HG02759 (cell line): ENCODE results near the gene HOMER2.
"Not testable (repeated sequence)": the region's sequence is repeated elsewhere in the genome, so short reads cannot be mapped to it uniquely, and the experiment has no call there.

Source experiments
- ATAC-seq: cut with Tn5 transposase; IDR thresholded peaks from one replicate; pipeline ENCODE4 v1.9.1; 2021; ENCODE audit warnings: mild to moderate bottlenecking, moderate library complexity; ENCODE audit not compliant: unreplicated experiment

Gene HOMER2

GRCh38 chr15:82900511-82901060 is 51.9 kb downstream of the HOMER2 start:
- no peak for ATAC-seq

- no peak for ATAC-seq
Observed at GRCh38 chr15:82898961-82899360, 53.6 kb downstream of the HOMER2 start.

GRCh38 chr15:82895983-82896382 is 56.5 kb downstream of the HOMER2 start:
- ATAC-seq, result no peak

GRCh38 chr15:82894971-82895520 is 57.5 kb downstream of the HOMER2 start:
- no peak for ATAC-seq

GRCh38 chr15:82893473-82893872 is 59.0 kb downstream of the HOMER2 start:
- ATAC-seq, result not testable (repeated sequence)

GRCh38 chr15:82892573-82892972 is 59.9 kb downstream of the HOMER2 start:
- ATAC-seq, result no peak

DNA sequence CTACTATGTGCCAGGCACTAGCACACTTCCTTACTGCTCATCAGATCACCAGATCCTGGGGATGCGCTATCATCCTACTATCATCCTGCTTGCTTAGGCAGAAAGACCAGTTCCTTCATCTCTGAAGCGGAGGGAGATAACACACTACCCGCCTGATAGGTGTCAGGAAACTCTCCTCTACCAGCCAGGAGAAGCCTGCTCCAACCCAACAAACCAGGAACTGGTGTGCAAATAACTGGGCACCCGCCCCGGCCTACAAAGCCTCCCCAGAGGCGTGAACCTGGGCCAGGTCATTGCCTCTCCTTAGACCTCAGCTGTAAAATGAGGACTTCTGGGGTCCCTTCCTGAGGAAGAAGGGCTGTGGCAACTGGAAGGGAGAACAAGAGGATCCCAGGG is 61.5 kb downstream of the HOMER2 start:
- ATAC-seq, result no peak

DNA sequence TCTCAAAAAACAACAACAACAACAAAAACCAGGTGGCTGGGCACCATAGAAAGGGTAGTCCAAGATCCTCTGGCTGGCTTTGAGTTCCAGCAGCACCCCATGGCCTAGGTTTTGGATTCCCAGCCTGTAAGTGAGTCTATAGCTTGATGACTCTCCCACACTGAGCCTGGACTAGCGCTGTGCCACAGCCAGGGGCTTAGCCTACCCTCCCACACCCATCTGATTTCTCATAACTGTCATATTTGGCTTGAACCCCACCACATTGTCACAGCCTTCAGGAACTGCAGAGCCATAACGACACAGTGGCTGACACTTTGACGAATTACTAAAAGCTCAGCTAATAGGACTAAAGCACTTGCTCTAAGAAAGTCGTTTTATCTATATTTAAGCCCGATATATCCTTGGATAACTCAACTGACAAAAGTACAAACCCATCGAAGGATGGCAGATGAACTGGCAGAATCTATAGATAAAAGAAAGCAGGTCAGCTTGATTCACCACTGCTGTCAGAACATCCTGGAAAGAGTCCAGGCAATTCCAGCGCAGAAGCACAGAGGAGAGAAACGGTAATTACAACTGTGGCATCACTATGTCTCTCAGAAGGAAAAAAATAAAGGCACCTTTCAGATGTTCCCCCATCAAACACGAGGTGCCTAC is 62.1 kb downstream of the HOMER2 start:
- no peak for ATAC-seq

DNA sequence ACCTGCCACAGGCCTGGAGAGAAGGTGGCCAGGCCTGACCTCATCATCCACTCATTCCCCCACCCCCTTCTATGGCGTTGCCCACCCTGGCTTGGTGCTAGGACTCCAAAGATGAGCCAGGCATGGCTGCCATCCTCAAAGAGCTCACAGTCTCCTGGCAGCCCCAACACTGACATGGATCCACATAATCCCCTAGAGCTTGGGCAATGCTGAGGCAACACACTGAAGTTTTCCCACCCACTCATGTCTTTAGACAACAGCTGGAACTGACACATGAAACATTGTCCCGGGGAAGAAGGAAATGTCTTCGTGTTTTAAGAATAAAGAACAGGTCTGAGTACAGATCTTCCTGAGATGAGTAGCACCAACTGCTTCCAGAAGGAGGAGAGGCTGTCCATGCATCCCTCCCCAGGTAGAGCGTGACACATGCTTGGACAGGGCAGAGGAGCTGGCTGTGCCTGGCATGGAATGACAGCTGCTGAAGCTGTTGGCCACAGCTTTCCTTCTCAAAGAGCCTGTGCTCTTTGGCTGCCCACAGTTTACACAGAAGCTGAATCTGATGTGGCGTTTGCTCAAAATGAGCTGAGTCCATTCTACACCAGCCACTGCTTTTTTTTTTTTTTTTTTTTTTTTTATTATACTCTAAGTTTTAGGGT is 70.1 kb downstream of the HOMER2 start:
- ATAC-seq, result no peak

DNA sequence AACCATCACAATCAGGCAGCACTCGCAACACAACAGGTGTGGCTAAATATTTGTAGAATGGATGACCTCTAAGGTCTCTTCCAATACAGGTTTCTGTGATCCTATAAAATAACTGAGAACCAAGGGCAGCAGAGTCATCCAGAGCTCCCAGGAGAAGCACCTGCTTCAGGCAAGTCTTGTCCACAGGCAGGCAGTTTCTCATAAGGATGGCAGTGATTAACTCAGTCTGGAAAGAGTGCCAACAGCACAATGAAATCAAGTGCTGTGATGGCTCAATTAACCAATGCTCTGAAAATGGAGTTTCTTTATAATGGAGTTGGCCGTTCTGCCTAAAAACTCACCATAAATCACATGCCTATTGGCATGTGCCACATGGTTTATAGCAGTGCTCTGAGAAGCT is 70.8 kb downstream of the HOMER2 start:
- ATAC-seq, result no peak

DNA sequence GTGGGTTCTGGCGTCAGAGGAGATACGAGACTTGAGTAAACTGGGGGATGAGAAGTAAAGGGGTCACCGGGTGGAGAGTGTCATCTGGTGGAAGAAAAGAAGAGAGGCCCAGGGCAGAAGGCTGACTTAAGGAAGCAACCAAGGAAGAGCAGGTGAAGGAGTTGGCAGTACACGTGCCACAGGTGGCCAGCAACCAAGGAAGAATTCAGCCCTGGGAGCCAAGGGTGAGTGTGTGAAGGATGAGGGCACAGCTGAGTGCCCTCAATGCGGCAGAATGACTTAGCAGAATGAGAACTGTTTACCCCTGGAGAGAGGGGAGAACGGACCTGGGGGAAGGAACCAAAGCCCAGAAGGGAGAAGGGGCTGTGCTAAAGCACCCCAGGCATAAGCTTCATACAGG is 71.8 kb downstream of the HOMER2 start:
- ATAC-seq, result no peak

GRCh38 chr15:82878325-82878724 is 74.2 kb downstream of the HOMER2 start:
- ATAC-seq, result no peak

DNA sequence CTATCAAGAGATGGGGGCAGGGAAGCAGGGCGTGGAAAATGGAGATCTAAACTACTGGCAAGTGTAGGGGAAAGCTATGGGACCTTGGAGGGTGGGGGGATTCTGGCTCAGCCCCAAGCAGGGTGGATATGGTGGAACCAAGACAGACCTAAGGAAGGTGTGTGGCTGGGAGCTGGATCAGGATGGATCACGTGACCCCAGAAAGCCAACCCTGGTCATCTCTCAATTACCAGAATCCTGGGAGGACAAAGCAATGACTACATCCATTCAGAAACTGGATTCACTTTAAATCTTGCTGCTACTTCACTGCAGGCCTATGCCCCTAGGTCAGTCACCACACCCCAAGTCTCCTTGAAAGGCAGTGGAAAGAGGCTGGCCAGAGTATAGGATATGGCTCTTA is 74.7 kb downstream of the HOMER2 start:
- no peak for ATAC-seq

- ATAC-seq, result no peak
Observed at GRCh38 chr15:82875411-82876003, 77.0 kb downstream of the HOMER2 start.

DNA sequence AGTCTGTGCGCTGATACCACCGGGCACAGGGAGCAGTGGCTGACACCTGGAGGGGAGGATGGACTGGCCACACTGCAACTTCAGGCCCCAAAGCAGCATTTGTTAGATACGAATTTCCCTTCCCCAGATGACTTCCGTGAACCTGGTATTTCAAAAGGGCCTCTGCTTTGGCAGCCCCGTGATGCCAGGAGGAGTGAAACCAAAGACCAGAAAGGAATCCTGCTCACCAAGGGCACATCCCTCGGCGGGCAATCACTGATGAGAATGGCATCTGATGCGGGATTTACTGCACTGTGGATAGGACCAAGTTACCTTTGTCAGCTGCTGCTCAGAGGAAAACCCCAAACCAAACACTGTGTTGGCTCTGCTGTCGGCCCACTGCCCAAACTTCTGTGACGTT is 77.6 kb downstream of the HOMER2 start:
- no peak for ATAC-seq

DNA sequence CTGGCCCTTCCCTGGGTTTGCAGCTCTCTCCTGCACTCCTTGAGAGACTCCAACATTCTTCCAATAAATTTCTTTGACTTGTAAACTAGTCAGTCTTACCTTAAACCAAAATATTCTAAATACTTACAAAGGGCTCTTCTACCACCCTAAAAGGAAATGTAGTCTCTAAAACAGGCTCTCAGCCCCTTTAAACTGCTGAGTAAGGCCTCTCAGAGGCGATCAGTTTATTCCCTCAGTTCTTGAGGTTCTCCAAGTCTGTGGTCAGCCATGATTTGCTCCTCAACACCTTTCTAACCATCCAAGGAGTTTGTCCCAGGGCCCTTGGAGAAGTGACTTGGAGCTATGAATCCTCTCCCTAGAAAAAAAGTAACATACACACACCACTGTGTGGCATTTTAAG is 78.3 kb downstream of the HOMER2 start:
- no peak for ATAC-seq

DNA sequence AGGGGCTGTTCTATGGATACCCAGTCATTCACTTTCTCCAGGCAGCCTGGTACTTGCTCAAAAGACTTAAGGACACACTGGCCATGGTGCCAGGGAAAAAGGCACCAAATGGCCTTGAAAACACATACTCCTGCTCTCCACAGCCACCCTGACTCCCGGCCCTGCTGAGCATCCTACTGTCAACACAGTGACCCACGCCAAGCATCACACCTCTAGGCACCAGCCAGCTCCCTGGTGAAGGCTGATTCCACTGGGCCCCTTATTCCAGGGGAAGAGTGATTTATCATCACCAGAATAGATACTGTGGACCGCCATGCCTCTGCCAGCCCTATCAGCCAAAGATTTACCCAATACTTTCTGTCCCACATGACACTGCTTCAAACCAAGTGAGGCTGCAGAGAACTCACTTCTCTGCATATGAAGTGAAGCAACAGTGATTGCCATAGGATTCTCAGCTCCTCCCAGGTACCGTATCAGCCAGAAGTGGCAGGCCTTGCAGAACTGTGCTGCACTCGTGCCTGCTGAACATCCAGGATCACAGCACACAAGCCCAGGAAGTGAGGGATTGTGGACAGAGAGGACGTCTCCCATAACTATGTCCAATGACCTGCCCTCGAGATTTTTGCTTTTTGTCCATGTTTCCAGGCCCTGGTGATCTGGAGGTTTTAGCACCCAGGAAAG is 79.4 kb downstream of the HOMER2 start:
- no peak for ATAC-seq

DNA sequence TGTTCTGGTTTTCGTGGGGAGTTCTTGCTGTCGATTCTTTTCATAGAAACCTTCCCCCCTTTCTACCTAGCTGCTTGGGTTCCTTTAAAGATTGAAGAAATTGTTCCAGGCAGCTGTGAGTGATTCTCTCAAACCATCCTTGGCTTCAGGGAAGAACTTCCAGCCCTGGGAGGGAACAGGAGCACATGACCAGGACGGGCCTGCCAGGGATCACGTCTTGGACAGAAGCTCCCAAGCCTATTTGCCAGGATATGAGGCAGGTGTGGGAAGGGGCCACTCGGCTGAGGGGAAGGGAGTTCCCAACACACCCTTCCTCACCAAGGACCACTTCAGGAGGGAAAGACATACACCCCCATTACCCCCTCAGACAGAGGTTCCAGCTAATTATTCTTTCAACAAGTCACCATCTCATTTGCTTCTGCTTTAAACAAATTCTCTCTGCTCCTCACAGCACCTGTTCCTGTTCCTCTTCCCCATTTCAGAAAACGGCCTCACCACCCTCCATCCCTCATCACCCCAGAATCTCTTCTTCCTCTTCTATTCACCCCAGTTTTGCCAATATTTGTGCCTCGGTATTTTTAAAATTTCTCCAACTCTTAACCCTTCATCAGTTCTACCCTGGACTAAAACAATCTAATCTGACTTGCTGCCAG is 80.6 kb downstream of the HOMER2 start:
- ATAC-seq, result no peak

DNA sequence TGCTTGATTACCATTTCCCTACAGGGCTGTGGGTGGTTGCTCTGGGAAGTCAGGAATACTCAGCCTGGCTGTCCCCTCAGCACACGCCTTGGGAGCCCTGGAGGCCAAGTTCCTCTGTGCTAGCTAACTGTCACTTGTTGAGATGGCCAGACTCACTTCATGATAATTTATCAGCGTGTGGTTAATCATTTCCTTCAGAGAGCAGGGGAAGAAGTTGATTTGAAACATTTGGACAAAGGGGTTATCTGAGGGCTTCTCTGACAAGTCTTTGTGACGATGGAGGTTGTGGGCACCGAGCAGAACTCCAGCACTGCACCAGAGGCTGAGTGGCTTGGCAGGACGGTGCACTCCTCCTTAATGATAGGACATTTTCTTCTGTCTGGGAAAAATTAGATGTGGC is 81.2 kb downstream of the HOMER2 start:
- ATAC-seq, result no peak

- ATAC-seq, result no peak
Observed at GRCh38 chr15:82870727-82871320, 81.7 kb downstream of the HOMER2 start.
